Liver (tissue), 9 donors: ENCODE results near the gene TNS3. TPM values are rescaled to one million over a fixed set of nuclear protein-coding genes. Genes with fewer than 3 reads are reported as not detected.

Experiments used
- DNase-seq: peaks from one replicate; pipeline ENCODE4 v3.0.0-alpha.2; 2017; ENCODE audit warnings: low spot score
- H3K27ac ChIP-seq, 2 donors: one replicate each; pipeline ENCODE4 v1.7.0; 2013; ENCODE audit warnings: inconsistent platforms in 2 of 2, low read length in 2 of 2, control low read depth in 1 of 2, low read depth in 1 of 2, mild to moderate bottlenecking in 1 of 2
- H3K27me3 ChIP-seq, 4 donors: one replicate each; pipeline versions ENCODE4 v1.6.1 to v1.7.0; 2013; ENCODE audit warnings: low read length in 3 of 4, inconsistent platforms in 1 of 4, mild to moderate bottlenecking in 1 of 4, moderate library complexity in 1 of 4; ENCODE audit not compliant: control insufficient read depth in 4 of 4, insufficient read depth in 4 of 4
- H3K36me3 ChIP-seq, 4 donors: one replicate each; pipeline versions ENCODE4 v1.6.1 to v1.7.0; 2013; ENCODE audit warnings: low read length in 3 of 4, mild to moderate bottlenecking in 3 of 4, low read depth in 1 of 4, moderate library complexity in 1 of 4; ENCODE audit not compliant: control insufficient read depth in 4 of 4, insufficient read depth in 3 of 4
- H3K4me1 ChIP-seq, 4 donors: one replicate each; pipeline versions ENCODE4 v1.6.1 to v1.7.0; 2013; ENCODE audit warnings: low read length in 3 of 4, mild to moderate bottlenecking in 3 of 4, moderate library complexity in 1 of 4; ENCODE audit not compliant: control insufficient read depth in 4 of 4, insufficient read depth in 4 of 4
- H3K4me3 ChIP-seq, 3 donors: one replicate each; pipeline versions ENCODE4 v1.6.1 to v1.7.0; 2013; ENCODE audit warnings: low read length in 3 of 3, control low read depth in 1 of 3, low read depth in 1 of 3, mild to moderate bottlenecking in 1 of 3
- H3K9ac ChIP-seq, 2 donors: one replicate each; pipeline ENCODE4 v1.7.0; 2013; ENCODE audit warnings: low read length in 2 of 2, mild to moderate bottlenecking in 2 of 2, moderate library complexity in 2 of 2, control low read depth in 1 of 2, low read depth in 1 of 2
- H3K9me3 ChIP-seq, 4 donors: one replicate each; pipeline versions ENCODE4 v1.6.1 to v1.7.0; 2013; ENCODE audit warnings: low read length in 3 of 4; ENCODE audit not compliant: control insufficient read depth in 4 of 4
- FOXA1 ChIP-seq: IDR thresholded peaks from 2 replicates; pipeline ENCODE4 v1.6.1; 2016; ENCODE audit warnings: antibody characterized with exemption
- FOXA2 ChIP-seq: IDR thresholded peaks from 2 replicates; pipeline ENCODE4 v1.6.1; 2016; ENCODE audit warnings: antibody characterized with exemption
- GABPA ChIP-seq, 2 donors: IDR thresholded peaks in 1 of 2; conservative IDR thresholded peaks in 1 of 2; 2 replicates each; pipeline ENCODE4 v1.6.1; 2016; ENCODE audit warnings: antibody characterized with exemption in 2 of 2, mild to moderate bottlenecking in 1 of 2, moderate library complexity in 1 of 2
- HNF4A ChIP-seq, 2 donors: conservative IDR thresholded peaks; 2 replicates each; pipeline ENCODE4 v1.6.1; 2016; ENCODE audit warnings: antibody characterized with exemption in 2 of 2, mild to moderate bottlenecking in 2 of 2
- HNF4G ChIP-seq: IDR thresholded peaks from 2 replicates; pipeline ENCODE4 v1.6.1; 2016; ENCODE audit warnings: antibody characterized with exemption
- JUND ChIP-seq, 2 donors: IDR thresholded peaks; 2 replicates each; pipeline ENCODE4 v1.6.1; 2016; ENCODE audit warnings: antibody characterized with exemption in 2 of 2
- NR2F2 ChIP-seq: IDR thresholded peaks from 2 replicates; pipeline ENCODE4 v1.6.1; 2016; ENCODE audit warnings: antibody characterized with exemption
- RAD21 ChIP-seq, 2 donors: IDR thresholded peaks; 2 replicates each; pipeline ENCODE4 v1.6.1; 2016; ENCODE audit warnings: antibody characterized with exemption in 2 of 2, mild to moderate bottlenecking in 2 of 2
- RXRA ChIP-seq, 2 donors: IDR thresholded peaks; 2 replicates each; pipeline ENCODE4 v1.6.1; 2017 to 2018; ENCODE audit warnings: antibody characterized with exemption in 2 of 2, mild to moderate bottlenecking in 1 of 2
- SP1 ChIP-seq: IDR thresholded peaks from 2 replicates; pipeline ENCODE4 v1.6.1; 2018; ENCODE audit warnings: antibody characterized with exemption, mild to moderate bottlenecking
- TAF1 ChIP-seq: conservative IDR thresholded peaks from 2 replicates; pipeline ENCODE4 v1.6.1; 2016; ENCODE audit warnings: antibody characterized with exemption, mild to moderate bottlenecking
- YY1 ChIP-seq: IDR thresholded peaks from 2 replicates; pipeline ENCODE4 v1.6.1; 2016; ENCODE audit warnings: antibody characterized with exemption, mild to moderate bottlenecking
- ZBTB33 ChIP-seq: IDR thresholded peaks from 2 replicates; pipeline ENCODE4 v1.6.1; 2016; ENCODE audit warnings: antibody characterized with exemption
- WGBS: extraction: QIAGEN DNeasy Blood & Tissue Kit; methylation state at CpG from one replicate; pipeline ENCODE4 v1.1.7; 2013; 5-methylcytosine and 5-hydroxymethylcytosine counted together
- polyA plus RNA-seq, 2 donors: library from polyadenylated mRNA; stranded (reverse) in 1 of 2; unstranded in 1 of 2; fragments of 200-250 nt in 1 of 2; fragments of >200 nt in 1 of 2; fragmentation: Nextera tagmentation in 1 of 2; extraction: Ambion mirVana in 1 of 2; gene quantifications; one replicate each; pipeline versions ENCODE4 v1.2.1 to v1.2.3, GENCODE V29; 2013 to 2015
- total RNA-seq, 2 donors: library from RNA; depleted of rRNA; stranded (reverse); fragments of >200 nt; gene quantifications; one replicate each; pipeline ENCODE4 v1.2.3, GENCODE V29; 2014
- TF ChIP-seq, protein P1 (sequence below): fragments of 150-350 bp; IDR thresholded peaks from 2 replicates; pipeline ENCODE4 v1.5.1; 2017; ENCODE audit warnings: improper control_type of control experiment, low read depth, low read length; ENCODE audit not compliant: missing input control
- TF ChIP-seq, protein P2 (sequence below): IDR thresholded peaks from 2 replicates; pipeline ENCODE4 v1.6.1; 2016; ENCODE audit warnings: antibody characterized with exemption, mild to moderate bottlenecking
- TF ChIP-seq, protein P3 (sequence below): IDR thresholded peaks from 2 replicates; pipeline ENCODE4 v1.6.1; 2016; ENCODE audit warnings: antibody characterized with exemption
- donor health status: healthy.
- donor health status: healthy.
- donor health status: healthy.
- donor health status: healthy.
- donor health status: healthy.

Gene TNS3
- total and polyA plus RNA-seq, 4 donors, result 16.8 to 100 (median 29.5) TPM

- no peak for TF ChIP-seq SP1
- no peak for TF ChIP-seq FOXA1
- no peak for TF ChIP-seq HNF4G
- no peak for TF ChIP-seq TAF1
- TF ChIP-seq, protein P1, sequence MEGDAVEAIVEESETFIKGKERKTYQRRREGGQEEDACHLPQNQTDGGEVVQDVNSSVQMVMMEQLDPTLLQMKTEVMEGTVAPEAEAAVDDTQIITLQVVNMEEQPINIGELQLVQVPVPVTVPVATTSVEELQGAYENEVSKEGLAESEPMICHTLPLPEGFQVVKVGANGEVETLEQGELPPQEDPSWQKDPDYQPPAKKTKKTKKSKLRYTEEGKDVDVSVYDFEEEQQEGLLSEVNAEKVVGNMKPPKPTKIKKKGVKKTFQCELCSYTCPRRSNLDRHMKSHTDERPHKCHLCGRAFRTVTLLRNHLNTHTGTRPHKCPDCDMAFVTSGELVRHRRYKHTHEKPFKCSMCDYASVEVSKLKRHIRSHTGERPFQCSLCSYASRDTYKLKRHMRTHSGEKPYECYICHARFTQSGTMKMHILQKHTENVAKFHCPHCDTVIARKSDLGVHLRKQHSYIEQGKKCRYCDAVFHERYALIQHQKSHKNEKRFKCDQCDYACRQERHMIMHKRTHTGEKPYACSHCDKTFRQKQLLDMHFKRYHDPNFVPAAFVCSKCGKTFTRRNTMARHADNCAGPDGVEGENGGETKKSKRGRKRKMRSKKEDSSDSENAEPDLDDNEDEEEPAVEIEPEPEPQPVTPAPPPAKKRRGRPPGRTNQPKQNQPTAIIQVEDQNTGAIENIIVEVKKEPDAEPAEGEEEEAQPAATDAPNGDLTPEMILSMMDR, result no peak
- TF ChIP-seq YY1, result no peak
- TF ChIP-seq RXRA (IDR thresholded peaks at IDR 0.05), result no peak
- TF ChIP-seq, protein P2, sequence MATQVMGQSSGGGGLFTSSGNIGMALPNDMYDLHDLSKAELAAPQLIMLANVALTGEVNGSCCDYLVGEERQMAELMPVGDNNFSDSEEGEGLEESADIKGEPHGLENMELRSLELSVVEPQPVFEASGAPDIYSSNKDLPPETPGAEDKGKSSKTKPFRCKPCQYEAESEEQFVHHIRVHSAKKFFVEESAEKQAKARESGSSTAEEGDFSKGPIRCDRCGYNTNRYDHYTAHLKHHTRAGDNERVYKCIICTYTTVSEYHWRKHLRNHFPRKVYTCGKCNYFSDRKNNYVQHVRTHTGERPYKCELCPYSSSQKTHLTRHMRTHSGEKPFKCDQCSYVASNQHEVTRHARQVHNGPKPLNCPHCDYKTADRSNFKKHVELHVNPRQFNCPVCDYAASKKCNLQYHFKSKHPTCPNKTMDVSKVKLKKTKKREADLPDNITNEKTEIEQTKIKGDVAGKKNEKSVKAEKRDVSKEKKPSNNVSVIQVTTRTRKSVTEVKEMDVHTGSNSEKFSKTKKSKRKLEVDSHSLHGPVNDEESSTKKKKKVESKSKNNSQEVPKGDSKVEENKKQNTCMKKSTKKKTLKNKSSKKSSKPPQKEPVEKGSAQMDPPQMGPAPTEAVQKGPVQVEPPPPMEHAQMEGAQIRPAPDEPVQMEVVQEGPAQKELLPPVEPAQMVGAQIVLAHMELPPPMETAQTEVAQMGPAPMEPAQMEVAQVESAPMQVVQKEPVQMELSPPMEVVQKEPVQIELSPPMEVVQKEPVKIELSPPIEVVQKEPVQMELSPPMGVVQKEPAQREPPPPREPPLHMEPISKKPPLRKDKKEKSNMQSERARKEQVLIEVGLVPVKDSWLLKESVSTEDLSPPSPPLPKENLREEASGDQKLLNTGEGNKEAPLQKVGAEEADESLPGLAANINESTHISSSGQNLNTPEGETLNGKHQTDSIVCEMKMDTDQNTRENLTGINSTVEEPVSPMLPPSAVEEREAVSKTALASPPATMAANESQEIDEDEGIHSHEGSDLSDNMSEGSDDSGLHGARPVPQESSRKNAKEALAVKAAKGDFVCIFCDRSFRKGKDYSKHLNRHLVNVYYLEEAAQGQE, result no peak
- TF ChIP-seq, protein P3, sequence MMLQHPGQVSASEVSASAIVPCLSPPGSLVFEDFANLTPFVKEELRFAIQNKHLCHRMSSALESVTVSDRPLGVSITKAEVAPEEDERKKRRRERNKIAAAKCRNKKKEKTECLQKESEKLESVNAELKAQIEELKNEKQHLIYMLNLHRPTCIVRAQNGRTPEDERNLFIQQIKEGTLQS, result no peak
- Histone ChIP-seq H3K9ac (no peak overlapping the region), H3K27ac (no peak overlapping the region), H3K27me3 (no peaks in the 10 kb centered on the region), H3K4me1 (no peaks in the 10 kb centered on the region), H3K4me3 (no peak overlapping the region), H3K36me3 (peaks cover 20 to 64% (median 41%) of the 10 kb centered on the region in 4 donors), H3K9me3 (no peaks in the 10 kb centered on the region)
- 95% methylated on average over 22 of the region's 22 CpGs for WGBS
- no peak for DNase-seq
Measured at GRCh38 chr7:47303695-47304453, 278.0 kb downstream of the TNS3 start.

DNA sequence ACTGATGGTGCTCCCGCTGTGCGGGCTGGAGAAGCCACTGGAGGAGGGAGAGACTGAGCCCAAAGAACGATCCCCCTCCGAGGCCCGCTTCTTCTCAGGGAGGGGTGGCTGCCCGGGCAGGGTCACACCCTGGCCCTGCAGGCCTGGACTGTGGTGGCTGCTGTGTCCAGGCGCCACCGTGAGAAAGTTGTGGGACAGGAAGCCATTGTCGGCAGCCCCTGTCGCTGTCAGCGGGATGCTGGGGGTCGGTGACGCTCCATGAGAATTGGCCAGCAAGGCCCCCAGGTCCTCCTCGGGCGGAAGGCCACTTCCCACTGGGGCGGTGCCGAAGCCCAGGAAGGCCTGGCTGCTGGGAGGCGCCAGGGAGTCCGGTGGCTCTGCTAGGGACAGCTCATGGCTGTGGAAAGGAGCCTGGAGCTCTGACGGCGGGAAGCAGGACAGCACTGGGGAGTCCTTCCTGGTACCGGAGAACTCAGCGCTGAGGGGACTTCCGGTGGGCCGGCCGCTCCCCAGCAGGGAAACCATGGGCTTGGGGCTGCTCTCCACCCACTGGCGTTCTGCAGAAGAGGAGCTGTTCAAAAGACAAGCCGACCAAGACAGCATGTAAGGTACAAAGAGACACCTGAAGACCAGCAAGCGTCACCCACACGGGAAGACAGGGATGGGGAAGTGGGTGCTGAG is 278.8 kb downstream of the TNS3 start:
- no peak for DNase-seq
- Histone ChIP-seq H3K27me3 (no peaks in the 10 kb centered on the region), H3K4me1 (no peaks in the 10 kb centered on the region), H3K27ac (peak overlapping the region in 1 of 2 donors; percentile 3), H3K36me3 (peaks cover 20 to 68% (median 37%) of the 10 kb centered on the region in 4 donors), H3K9ac (no peak overlapping the region), H3K4me3 (no peak overlapping the region), H3K9me3 (no peaks in the 10 kb centered on the region)
- TF ChIP-seq TAF1, result no peak
- no peak for TF ChIP-seq NR2F2
- no peak for TF ChIP-seq HNF4A (conservative IDR thresholded peaks at IDR 0.05)
- TF ChIP-seq, protein P3, result no peak
- no peak for TF ChIP-seq GABPA (IDR thresholded peaks at IDR 0.05 in 1 of 2, conservative IDR thresholded peaks at IDR 0.05 in 1 of 2)
- TF ChIP-seq FOXA2, result no peak
- TF ChIP-seq YY1, result no peak
- TF ChIP-seq HNF4G, result no peak
- TF ChIP-seq JUND (IDR thresholded peaks at IDR 0.05), result no peak
- no peak for TF ChIP-seq FOXA1
- no peak for TF ChIP-seq RAD21 (IDR thresholded peaks at IDR 0.05)
- TF ChIP-seq ZBTB33, result no peak
- 93% methylated on average over 30 of the region's 30 CpGs for WGBS
